Esophagus muscularis mucosa (tissue), 3 donors: Measurements from ENCODE around the gene EIF4G1.

Source experiments
- CTCF ChIP-seq, 3 experiments: fragments of 200-600 bp in 2 of 3; fragments of 450-650 bp in 1 of 3; sonication (generic) in 2 of 3; IDR thresholded peaks; one replicate each; pipeline ENCODE4 v1.5.1; 2017 to 2019; ENCODE audit warnings: antibody characterized with exemption in 3 of 3, mild to moderate bottlenecking in 2 of 3, moderate library complexity in 1 of 3
- POLR2A ChIP-seq: fragments of 450-650 bp; IDR thresholded peaks from one replicate; pipeline ENCODE4 v1.6.1; 2017; ENCODE audit warnings: antibody characterized with exemption, moderate library complexity, mild to moderate bottlenecking, low read depth
- POLR2AphosphoS5 ChIP-seq, 2 donors: sonication (generic); formaldehyde crosslinking; IDR thresholded peaks; one replicate each; pipeline ENCODE4 v1.6.1; 2017; ENCODE audit warnings: antibody characterized with exemption in 2 of 2

DNA sequence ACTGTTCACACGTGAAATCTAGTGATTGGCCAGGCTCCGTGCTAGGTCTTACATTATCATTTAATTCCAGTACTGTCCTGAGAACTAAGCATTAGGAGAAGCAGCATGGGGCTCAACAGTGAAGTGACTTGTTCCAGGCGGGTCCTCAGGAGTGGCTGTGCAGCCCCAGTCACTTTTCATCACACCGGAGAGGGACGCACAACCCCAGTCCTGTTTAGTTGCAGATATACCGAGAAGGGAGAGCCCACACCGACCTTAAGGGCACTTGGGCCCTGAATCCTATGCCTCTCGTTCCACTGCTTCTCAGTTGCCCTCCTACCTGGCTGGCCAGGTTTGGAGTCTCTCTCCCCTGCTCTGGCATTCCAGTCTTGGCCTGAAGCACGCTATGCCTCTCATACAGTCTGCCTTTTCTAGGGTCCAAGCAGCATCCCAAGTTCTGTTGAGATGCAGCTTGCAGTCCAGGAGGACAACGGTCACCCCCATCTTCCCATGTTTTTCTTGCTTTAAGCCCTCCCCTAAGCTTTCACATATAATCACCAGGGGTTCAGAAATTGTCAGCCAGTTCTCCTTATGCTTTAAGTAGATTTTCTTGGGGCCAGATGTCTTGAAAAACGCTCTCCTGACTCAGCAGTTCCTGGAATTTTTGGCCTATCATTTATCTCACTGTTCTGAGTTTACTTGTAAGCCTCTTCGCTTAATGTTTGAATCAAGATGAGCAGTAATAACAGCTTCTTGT, 33.1 kb downstream of the EIF4G1 start:
- TF ChIP-seq POLR2A (no peak), CTCF (IDR thresholded peaks at IDR 0.05) (no peak), POLR2AphosphoS5 (IDR thresholded peaks at IDR 0.05) (no peak)
